OCI-LY7 (cell line): ENCODE measurements around the gene USB1.

ENCODE experiments used
- EZH2phosphoT487 ChIP-seq: fragments of 200-600 bp; sonication (generic); IDR thresholded peaks from 2 replicates; pipeline ENCODE4 v1.6.1; 2018; ENCODE audit warnings: low read depth, borderline replicate concordance, mild to moderate bottlenecking, mixed run types, antibody characterized with exemption, low read length, moderate library complexity, mixed read lengths
- TF ChIP-seq, protein P1 (sequence below): fragments of 200-600 bp; sonication (generic); conservative IDR thresholded peaks from 2 replicates; pipeline ENCODE4 v1.5.1; 2014; ENCODE audit warnings: mild to moderate bottlenecking, antibody characterized with exemption, low read length, moderate library complexity, mixed read lengths

GRCh38 chr16:58039829-58040495, 38.8 kb downstream of the USB1 start:
- TF ChIP-seq, protein P1, sequence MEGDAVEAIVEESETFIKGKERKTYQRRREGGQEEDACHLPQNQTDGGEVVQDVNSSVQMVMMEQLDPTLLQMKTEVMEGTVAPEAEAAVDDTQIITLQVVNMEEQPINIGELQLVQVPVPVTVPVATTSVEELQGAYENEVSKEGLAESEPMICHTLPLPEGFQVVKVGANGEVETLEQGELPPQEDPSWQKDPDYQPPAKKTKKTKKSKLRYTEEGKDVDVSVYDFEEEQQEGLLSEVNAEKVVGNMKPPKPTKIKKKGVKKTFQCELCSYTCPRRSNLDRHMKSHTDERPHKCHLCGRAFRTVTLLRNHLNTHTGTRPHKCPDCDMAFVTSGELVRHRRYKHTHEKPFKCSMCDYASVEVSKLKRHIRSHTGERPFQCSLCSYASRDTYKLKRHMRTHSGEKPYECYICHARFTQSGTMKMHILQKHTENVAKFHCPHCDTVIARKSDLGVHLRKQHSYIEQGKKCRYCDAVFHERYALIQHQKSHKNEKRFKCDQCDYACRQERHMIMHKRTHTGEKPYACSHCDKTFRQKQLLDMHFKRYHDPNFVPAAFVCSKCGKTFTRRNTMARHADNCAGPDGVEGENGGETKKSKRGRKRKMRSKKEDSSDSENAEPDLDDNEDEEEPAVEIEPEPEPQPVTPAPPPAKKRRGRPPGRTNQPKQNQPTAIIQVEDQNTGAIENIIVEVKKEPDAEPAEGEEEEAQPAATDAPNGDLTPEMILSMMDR, result no peak
- no peak for TF ChIP-seq EZH2phosphoT487
